Ovary (tissue), 3 donors: ENCODE measurements around the gene ARPC2.

Experiments
- POLR2A ChIP-seq: fragments of 450-650 bp; IDR thresholded peaks from one replicate; pipeline ENCODE4 v1.6.1; 2017; ENCODE audit warnings: antibody characterized with exemption, mild to moderate bottlenecking, moderate library complexity
- TF ChIP-seq, protein P1 (sequence below), 3 donors: fragments of 450-650 bp in 2 of 3; fragments of 200-600 bp in 1 of 3; IDR thresholded peaks; one replicate each; pipeline versions ENCODE4 v1.5.1 to v1.8.0; 2016 to 2022; ENCODE audit warnings: antibody characterized with exemption in 3 of 3, mild to moderate bottlenecking in 1 of 3
- donor health status: DM: no; HTN: no; CAD: no.

- TF ChIP-seq, protein P1, sequence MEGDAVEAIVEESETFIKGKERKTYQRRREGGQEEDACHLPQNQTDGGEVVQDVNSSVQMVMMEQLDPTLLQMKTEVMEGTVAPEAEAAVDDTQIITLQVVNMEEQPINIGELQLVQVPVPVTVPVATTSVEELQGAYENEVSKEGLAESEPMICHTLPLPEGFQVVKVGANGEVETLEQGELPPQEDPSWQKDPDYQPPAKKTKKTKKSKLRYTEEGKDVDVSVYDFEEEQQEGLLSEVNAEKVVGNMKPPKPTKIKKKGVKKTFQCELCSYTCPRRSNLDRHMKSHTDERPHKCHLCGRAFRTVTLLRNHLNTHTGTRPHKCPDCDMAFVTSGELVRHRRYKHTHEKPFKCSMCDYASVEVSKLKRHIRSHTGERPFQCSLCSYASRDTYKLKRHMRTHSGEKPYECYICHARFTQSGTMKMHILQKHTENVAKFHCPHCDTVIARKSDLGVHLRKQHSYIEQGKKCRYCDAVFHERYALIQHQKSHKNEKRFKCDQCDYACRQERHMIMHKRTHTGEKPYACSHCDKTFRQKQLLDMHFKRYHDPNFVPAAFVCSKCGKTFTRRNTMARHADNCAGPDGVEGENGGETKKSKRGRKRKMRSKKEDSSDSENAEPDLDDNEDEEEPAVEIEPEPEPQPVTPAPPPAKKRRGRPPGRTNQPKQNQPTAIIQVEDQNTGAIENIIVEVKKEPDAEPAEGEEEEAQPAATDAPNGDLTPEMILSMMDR (IDR thresholded peaks at IDR 0.05), result no peak
- TF ChIP-seq POLR2A, result no peak
Observed at GRCh38 chr2:218278531-218279360, 61.8 kb downstream of the ARPC2 start.
